Duodenal mucosa (tissue), 2 donors: ENCODE data around the gene SRPX2.

Source experiments
- H3K27ac ChIP-seq: one replicate; pipeline ENCODE4 v1.7.0; 2013; ENCODE audit warnings: low read depth, low read length
- H3K27me3 ChIP-seq, 2 donors: one replicate each; pipeline ENCODE4 v1.7.0; 2013; ENCODE audit warnings: low read length in 2 of 2, control low read depth in 1 of 2; ENCODE audit not compliant: insufficient read depth in 2 of 2, control insufficient read depth in 1 of 2
- H3K36me3 ChIP-seq, 2 donors: one replicate each; pipeline ENCODE4 v1.7.0; 2013; ENCODE audit warnings: low read length in 2 of 2, control low read depth in 1 of 2; ENCODE audit not compliant: insufficient read depth in 2 of 2, control insufficient read depth in 1 of 2
- H3K4me1 ChIP-seq, 2 donors: one replicate each; pipeline ENCODE4 v1.7.0; 2013; ENCODE audit warnings: low read length in 2 of 2, control low read depth in 1 of 2; ENCODE audit not compliant: insufficient read depth in 2 of 2, control insufficient read depth in 1 of 2
- H3K4me3 ChIP-seq, 2 donors: one replicate each; pipeline ENCODE4 v1.7.0; 2013; ENCODE audit warnings: low read length in 2 of 2, low read depth in 1 of 2
- H3K9ac ChIP-seq, 2 donors: one replicate each; pipeline ENCODE4 v1.7.0; 2013; ENCODE audit warnings: low read length in 2 of 2, low read depth in 1 of 2
- H3K9me3 ChIP-seq, 2 donors: one replicate each; pipeline ENCODE4 v1.7.0; 2013; ENCODE audit warnings: low read length in 2 of 2, control low read depth in 1 of 2; ENCODE audit not compliant: control insufficient read depth in 1 of 2

SRPX2 gene

GRCh38 chrX:100643956-100644860 is at the start of gene SRPX2:
Gene SRPX2 (plus strand): TSS chrX:100644199. CDS start chrX:100646323, 2,124 bp downstream.
- Histone ChIP-seq H3K4me1 (peaks cover 6 to 22% of the 10 kb centered on the region in 2 donors), H3K4me3 (peak within 1 kb of the TSS in 1 of 2 donors; percentile 28), H3K9me3 (no peaks in the 10 kb centered on the region), H3K9ac (peak within 1 kb of the TSS in 1 of 2 donors; percentile 11), H3K36me3 (no peaks in the 10 kb centered on the region), H3K27ac (peak within 1 kb of the TSS; percentile 3), H3K27me3 (no peaks in the 10 kb centered on the region)

GRCh38 chrX:100596601-100597000 is 47.4 kb upstream of the SRPX2 start:
- Histone ChIP-seq H3K4me3 (no peak overlapping the region), H3K27me3 (no peaks in the 10 kb centered on the region), H3K36me3 (no peaks in the 10 kb centered on the region), H3K9me3 (no peaks in the 10 kb centered on the region), H3K9ac (no peak overlapping the region), H3K27ac (no peak overlapping the region), H3K4me1 (peaks cover 0 to 23% of the 10 kb centered on the region in 2 donors)

GRCh38 chrX:100599456-100599855 is 44.5 kb upstream of the SRPX2 start:
- Histone ChIP-seq H3K27ac (no peak overlapping the region), H3K4me1 (peaks cover 0 to 7% of the 10 kb centered on the region in 2 donors), H3K36me3 (no peaks in the 10 kb centered on the region), H3K27me3 (no peaks in the 10 kb centered on the region), H3K4me3 (no peak overlapping the region), H3K9me3 (no peaks in the 10 kb centered on the region), H3K9ac (no peak overlapping the region)

DNA sequence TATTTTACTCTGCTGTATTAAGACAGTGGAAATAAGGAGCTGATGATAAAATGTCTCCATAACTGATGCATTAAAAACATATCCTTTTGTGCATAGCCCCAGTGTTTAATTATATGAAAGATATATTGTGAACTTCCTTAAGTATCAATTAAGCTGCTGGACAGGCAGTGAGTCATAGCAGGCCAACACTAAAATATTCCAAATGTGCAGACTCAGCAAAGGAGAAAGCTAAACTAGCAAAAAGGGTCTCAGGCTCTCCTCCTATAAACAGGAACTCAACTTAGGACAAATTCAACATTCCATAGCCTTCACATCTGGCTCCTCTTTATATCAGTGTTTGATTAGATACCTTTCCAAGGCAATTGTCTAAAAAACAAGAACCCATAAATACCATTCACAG is 43.7 kb upstream of the SRPX2 start:
- no peak overlapping the region for H3K27ac ChIP-seq

DNA sequence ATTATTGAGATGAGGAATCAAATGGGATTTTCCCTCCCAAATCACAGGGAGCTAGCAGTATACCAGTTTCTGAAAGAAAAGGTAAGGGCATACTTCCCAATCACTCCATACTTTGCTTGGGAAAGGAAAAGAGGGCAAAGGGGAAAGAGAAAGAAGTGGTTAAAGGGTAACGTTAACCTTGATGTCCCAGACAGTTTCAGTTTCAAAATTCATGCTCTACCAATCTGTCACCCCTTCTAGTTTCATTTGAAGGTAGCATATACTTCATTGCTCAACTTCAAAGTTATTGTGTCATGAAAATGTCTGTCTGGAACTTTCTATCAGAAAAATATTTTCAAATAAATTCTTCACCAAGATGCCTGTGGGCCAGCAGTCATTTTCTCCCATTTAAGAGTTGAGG is 43.2 kb upstream of the SRPX2 start:
- Histone ChIP-seq H3K4me1 (peaks cover 0 to 7% of the 10 kb centered on the region in 2 donors), H3K36me3 (no peaks in the 10 kb centered on the region), H3K9ac (no peak overlapping the region), H3K4me3 (no peak overlapping the region), H3K27me3 (no peaks in the 10 kb centered on the region), H3K9me3 (no peaks in the 10 kb centered on the region), H3K27ac (no peak overlapping the region)

More for the DNA sequence above, 43.7 kb upstream of the SRPX2 start:
- Histone ChIP-seq H3K4me3 (no peak overlapping the region), H3K36me3 (no peaks in the 10 kb centered on the region), H3K4me1 (peaks cover 0 to 7% of the 10 kb centered on the region in 2 donors), H3K27me3 (no peaks in the 10 kb centered on the region), H3K9ac (no peak overlapping the region), H3K9me3 (no peaks in the 10 kb centered on the region)

DNA sequence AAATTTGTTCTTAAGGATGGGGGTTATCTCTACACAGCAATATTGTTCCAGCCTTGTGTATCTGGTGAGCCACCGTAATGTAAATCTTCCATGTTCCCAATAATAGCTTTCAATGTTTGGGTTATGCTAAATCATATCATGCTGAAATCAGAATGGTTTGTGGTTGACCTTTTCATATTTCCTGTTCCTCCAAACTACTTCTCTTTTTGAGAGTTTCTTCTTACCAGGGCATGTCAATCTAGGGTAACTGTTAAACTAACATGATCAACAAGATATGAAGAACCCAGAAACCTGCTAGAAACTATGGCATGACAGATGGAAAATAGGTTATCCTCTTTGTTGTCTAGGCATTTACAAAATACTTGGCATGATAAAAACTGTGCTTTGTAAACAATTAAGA is 37.2 kb upstream of the SRPX2 start:
- Histone ChIP-seq H3K4me1 (no peaks in the 10 kb centered on the region), H3K27ac (no peak overlapping the region), H3K9ac (no peak overlapping the region), H3K4me3 (no peak overlapping the region), H3K27me3 (no peaks in the 10 kb centered on the region), H3K36me3 (no peaks in the 10 kb centered on the region), H3K9me3 (no peaks in the 10 kb centered on the region)

- Histone ChIP-seq H3K9me3 (no peaks in the 10 kb centered on the region), H3K36me3 (no peaks in the 10 kb centered on the region), H3K4me3 (no peak overlapping the region), H3K9ac (no peak overlapping the region), H3K27me3 (no peaks in the 10 kb centered on the region), H3K27ac (no peak overlapping the region), H3K4me1 (no peaks in the 10 kb centered on the region)
Measured at GRCh38 chrX:100609591-100609990, 34.4 kb upstream of the SRPX2 start.

GRCh38 chrX:100611951-100612350 is 32.0 kb upstream of the SRPX2 start:
- no peak overlapping the region for H3K4me3 ChIP-seq
- H3K36me3 ChIP-seq, result no peaks in the 10 kb centered on the region
- no peak overlapping the region for H3K9ac ChIP-seq
- H3K9me3 ChIP-seq, result no peaks in the 10 kb centered on the region
- H3K27me3 ChIP-seq, result no peaks in the 10 kb centered on the region
- no peak overlapping the region for H3K27ac ChIP-seq
- no peaks in the 10 kb centered on the region for H3K4me1 ChIP-seq

DNA sequence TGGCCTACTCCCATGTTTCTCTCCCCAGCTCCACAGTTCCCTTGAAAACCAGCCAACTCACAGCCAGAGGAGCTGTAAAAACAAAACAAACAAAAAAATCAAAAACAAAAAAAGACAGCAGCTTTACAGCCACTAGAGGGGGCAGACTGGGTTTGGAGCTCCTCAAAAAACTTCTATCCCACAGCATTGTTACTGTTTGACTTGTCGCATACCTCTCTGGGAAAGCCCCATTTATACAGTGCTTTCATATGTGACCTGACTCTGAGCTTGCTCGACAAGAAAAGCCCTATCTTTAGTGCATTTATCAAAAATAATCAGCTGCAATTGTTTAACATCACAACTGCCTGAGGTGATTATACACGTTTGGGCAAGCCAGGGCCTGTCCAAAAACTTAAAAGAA is 29.0 kb upstream of the SRPX2 start:
- Histone ChIP-seq H3K27me3 (no peaks in the 10 kb centered on the region), H3K9ac (no peak overlapping the region)

GRCh38 chrX:100623001-100623400 is 21.0 kb upstream of the SRPX2 start:
- no peak overlapping the region for H3K9ac ChIP-seq
- no peak overlapping the region for H3K4me3 ChIP-seq
- no peaks in the 10 kb centered on the region for H3K9me3 ChIP-seq
- no peaks in the 10 kb centered on the region for H3K36me3 ChIP-seq
- H3K27me3 ChIP-seq, result no peaks in the 10 kb centered on the region
- peaks cover 0 to 3% of the 10 kb centered on the region in 2 donors for H3K4me1 ChIP-seq
- no peak overlapping the region for H3K27ac ChIP-seq

More for the DNA sequence above, 29.0 kb upstream of the SRPX2 start:
- H3K36me3 ChIP-seq, result no peaks in the 10 kb centered on the region
- H3K27ac ChIP-seq, result no peak overlapping the region
- no peaks in the 10 kb centered on the region for H3K4me1 ChIP-seq
- no peak overlapping the region for H3K4me3 ChIP-seq
- H3K9me3 ChIP-seq, result no peaks in the 10 kb centered on the region
